HCT116 (cell line): ENCODE results near the gene APOA1. TPM values are rescaled to one million over a fixed set of nuclear protein-coding genes. Genes with fewer than 3 reads are reported as not detected.

Experiments used
- ATAC-seq: fragments of 200-7000 bp; cut with Tn5 transposase; 2 replicates; pipeline ENCODE4 v1.9.1; 2020; ENCODE audit warnings: mild to moderate bottlenecking, moderate library complexity
- BruUV-seq: library from RNA; stranded (reverse); fragments of 400-500 nt; replicated peaks from 2 replicates; lab custom pipeline; 2021; lab: Mats Ljungman, UMichigan
- CTCF ChIA-PET: fragments of 300-600 bp; sonication (Branson Sonifier 250); formaldehyde crosslinking; loops from one replicate; lab custom pipeline; 2021; ENCODE audit warnings: antibody characterized with exemption; lab: Charles Lee
- POLR2A ChIA-PET: fragments of 300-600, 350-600 bp; sonication (Branson Sonifier 250); formaldehyde crosslinking; loops from one replicate; lab custom pipeline; 2021; ENCODE audit warnings: antibody characterized with exemption; lab: Charles Lee
- RAD21 ChIA-PET, 2 experiments: fragments of 300-600 bp; sonication (Branson Sonifier 250); formaldehyde crosslinking; loops; one replicate each; lab custom pipeline; 2023; ENCODE audit warnings: low total read pairs in 2 of 2; ENCODE audit not compliant: uncharacterized antibody in 2 of 2, unreplicated experiment in 2 of 2, low non-redundant PET in 1 of 2; lab: Charles Lee
- DNase-seq: peaks from one replicate; pipeline ENCODE4 v3.0.0-alpha.2; 2010; ENCODE audit warnings: low read depth, low spot score
- H2AFZ ChIP-seq: fragments of 200-600 bp; shearing (Covaris generic), sonication (generic); 2 replicates; pipeline ENCODE4 v1.6.1; 2017; ENCODE audit warnings: low read depth, mixed run types, mixed read lengths, antibody characterized with exemption, low read length; ENCODE audit not compliant: poor library complexity, severe bottlenecking
- H3K27ac ChIP-seq: 2 replicates; pipeline ENCODE4 v1.5.1; 2012; ENCODE audit warnings: low read depth, low read length
- H3K27me3 ChIP-seq: fragments of 200-600 bp; sonication (generic); 2 replicates; pipeline ENCODE4 v1.6.1; 2016; ENCODE audit warnings: mixed run types, low read length, mixed read lengths; ENCODE audit not compliant: insufficient read depth
- H3K36me3 ChIP-seq, 2 experiments: fragments of 200-500 bp in 1 of 2; fragments of 200-600 bp in 1 of 2; sonication (Bioruptor generic) in 1 of 2; sonication (generic) in 1 of 2; 2 replicates each; pipeline versions ENCODE4 v1.5.1 to v1.6.1; 2014 to 2016; ENCODE audit warnings: low read length in 2 of 2, inconsistent platforms in 1 of 2, mixed read lengths in 1 of 2, mixed run types in 1 of 2; ENCODE audit not compliant: insufficient read depth in 2 of 2, control insufficient read depth in 1 of 2
- H3K4me1 ChIP-seq, 2 experiments: fragments of 200-600 bp in 1 of 2; sonication (generic) in 1 of 2; 2 replicates each; pipeline versions ENCODE4 v1.5.1 to v1.6.1; 2012 to 2017; ENCODE audit warnings: low read length in 2 of 2, inconsistent platforms in 1 of 2, mild to moderate bottlenecking in 1 of 2, mixed read lengths in 1 of 2, mixed run types in 1 of 2, moderate library complexity in 1 of 2; ENCODE audit not compliant: insufficient read depth in 2 of 2, control insufficient read depth in 1 of 2
- H3K4me2 ChIP-seq: fragments of 200-600 bp; sonication (generic); 2 replicates; pipeline ENCODE4 v1.6.1; 2017; ENCODE audit warnings: mixed run types, low read length, mixed read lengths
- H3K4me3 ChIP-seq, 2 experiments: fragments of 200-600 bp in 1 of 2; sonication (generic) in 1 of 2; replicated peaks in 1 of 2; 2 replicates each; pipeline ENCODE4 v1.5.1; 2011 to 2016; ENCODE audit warnings: low read length in 2 of 2, control low read depth in 1 of 2, low read depth in 1 of 2, mild to moderate bottlenecking in 1 of 2, mixed read lengths in 1 of 2, mixed run types in 1 of 2
- H3K79me2 ChIP-seq: fragments of 200-600 bp; sonication (generic); 2 replicates; pipeline ENCODE4 v1.6.1; 2017; ENCODE audit warnings: mild to moderate bottlenecking, mixed run types, low read length, moderate library complexity, mixed read lengths; ENCODE audit not compliant: insufficient read depth
- H3K9ac ChIP-seq: fragments of 200-600 bp; sonication (generic); 2 replicates; pipeline ENCODE4 v1.6.1; 2016; ENCODE audit warnings: low read length, mixed read lengths
- H3K9me2 ChIP-seq: fragments of 200-600 bp; sonication (generic), shearing (Covaris generic); 2 replicates; pipeline ENCODE4 v1.6.1; 2017; ENCODE audit warnings: mixed run types, mild to moderate bottlenecking, moderate library complexity; ENCODE audit not compliant: insufficient read depth
- H3K9me3 ChIP-seq, 2 experiments: fragments of 200-500 bp in 1 of 2; fragments of 200-600 bp in 1 of 2; sonication (Bioruptor generic) in 1 of 2; sonication (generic) in 1 of 2; 2 replicates each; pipeline ENCODE4 v1.6.1; 2014 to 2017; ENCODE audit warnings: low read length in 2 of 2, mixed read lengths in 2 of 2, inconsistent platforms in 1 of 2, low read depth in 1 of 2, mild to moderate bottlenecking in 1 of 2, mixed run types in 1 of 2, moderate library complexity in 1 of 2; ENCODE audit not compliant: control insufficient read depth in 1 of 2, insufficient read depth in 1 of 2
- H4K20me1 ChIP-seq: fragments of 200-600 bp; sonication (generic), shearing (Covaris generic); 2 replicates; pipeline ENCODE4 v1.6.1; 2017; ENCODE audit warnings: mixed run types, mild to moderate bottlenecking, moderate library complexity; ENCODE audit not compliant: insufficient read depth
- ELF1 ChIP-seq: IDR thresholded peaks from 2 replicates; pipeline ENCODE4 v1.6.1; 2012; ENCODE audit warnings: low read depth, borderline replicate concordance
- EZH2phosphoT487 ChIP-seq: fragments of 200-600 bp; IDR thresholded peaks from 2 replicates; pipeline ENCODE4 v1.6.1; 2018; ENCODE audit warnings: antibody characterized with exemption, borderline replicate concordance
- FOSL1 ChIP-seq: IDR thresholded peaks from 2 replicates; pipeline ENCODE4 v1.6.1; 2012; ENCODE audit warnings: low read depth
- JUND ChIP-seq: IDR thresholded peaks from 2 replicates; pipeline ENCODE4 v1.6.1; 2012
- RAD21 ChIP-seq: IDR thresholded peaks from 2 replicates; pipeline ENCODE4 v1.6.1; 2012; ENCODE audit warnings: low read depth, mild to moderate bottlenecking
- REST ChIP-seq: IDR thresholded peaks from 2 replicates; pipeline ENCODE4 v1.6.1; 2012; ENCODE audit warnings: low read depth
- SRF ChIP-seq: IDR thresholded peaks from 2 replicates; pipeline ENCODE4 v1.6.1; 2012; ENCODE audit warnings: low read depth
- TCF7L2 ChIP-seq: IDR thresholded peaks from 2 replicates; pipeline ENCODE4 v1.7.0; 2011; ENCODE audit warnings: borderline replicate concordance, inconsistent platforms; ENCODE audit not compliant: insufficient read depth, insufficient read length; ENCODE audit errors: extremely low read depth
- YY1 ChIP-seq: IDR thresholded peaks from 2 replicates; pipeline ENCODE4 v1.6.1; 2011; ENCODE audit warnings: low read length, low read depth, moderate library complexity, mild to moderate bottlenecking; ENCODE audit not compliant: insufficient replicate concordance; ENCODE audit errors: extremely low read depth
- intact Hi-C: fragments of 100-400 bp; cut with micrococcal nuclease; formaldehyde crosslinking; loops from 2 replicates; pipeline ENCODE4 v1.10.0; 2022
- total RNA-seq: library from RNA; stranded (reverse); gene quantifications from one replicate; pipeline ENCODE4 v1.2.1, GENCODE V29; 2021; ENCODE audit not compliant: unreplicated experiment
- TF ChIP-seq, protein P1 (sequence below), 3 experiments: fragments of 200-600 bp in 1 of 3; sonication (generic) in 1 of 3; IDR thresholded peaks in 2 of 3; conservative IDR thresholded peaks in 1 of 3; 2 replicates each; pipeline ENCODE4 v1.5.1; 2012 to 2017; ENCODE audit warnings: low read depth in 2 of 3, low read length in 2 of 3, antibody characterized with exemption in 1 of 3, borderline replicate concordance in 1 of 3, control low read depth in 1 of 3, mild to moderate bottlenecking in 1 of 3, mixed read lengths in 1 of 3, mixed run types in 1 of 3, moderate library complexity in 1 of 3; ENCODE audit not compliant: insufficient read depth in 1 of 3
- TF ChIP-seq, protein P2 (sequence below): IDR thresholded peaks from 2 replicates; pipeline ENCODE4 v1.6.1; 2012

The APOA1 gene
- total RNA-seq, 1 experiment from 2014 or later = 2.0 TPM

GRCh38 chr11:116832350-116833290, 4.8 kb downstream of the APOA1 start:
- Histone ChIP-seq H3K4me1 (peaks cover 8 to 15% of the 10 kb centered on the region in 2 experiments), H3K9me2 (no peaks in the 10 kb centered on the region), H4K20me1 (no peaks in the 10 kb centered on the region), H3K4me3 (no peak overlapping the region), H3K79me2 (no peaks in the 10 kb centered on the region), H3K9ac (no peak overlapping the region), H2AFZ (no peak overlapping the region), H3K27me3 (no peaks in the 10 kb centered on the region), H3K9me3 (no peaks in the 10 kb centered on the region), H3K36me3 (no peaks in the 10 kb centered on the region), H3K27ac (no peak overlapping the region), H3K4me2 (no peak overlapping the region)
- ChIA-PET RAD21 (no interaction called here), POLR2A (no interaction called here), CTCF (no interaction called here)
- no peak for ATAC-seq
- BruUV-seq = no TSS peak
- no peak for DNase-seq
- TF ChIP-seq RAD21 (peak; percentile 50), REST (no peak), EZH2phosphoT487 (no peak), SRF (no peak), ELF1 (no peak), FOSL1 (no peak), JUND (no peak), TCF7L2 (no peak), YY1 (no peak)
- TF ChIP-seq, protein P1, sequence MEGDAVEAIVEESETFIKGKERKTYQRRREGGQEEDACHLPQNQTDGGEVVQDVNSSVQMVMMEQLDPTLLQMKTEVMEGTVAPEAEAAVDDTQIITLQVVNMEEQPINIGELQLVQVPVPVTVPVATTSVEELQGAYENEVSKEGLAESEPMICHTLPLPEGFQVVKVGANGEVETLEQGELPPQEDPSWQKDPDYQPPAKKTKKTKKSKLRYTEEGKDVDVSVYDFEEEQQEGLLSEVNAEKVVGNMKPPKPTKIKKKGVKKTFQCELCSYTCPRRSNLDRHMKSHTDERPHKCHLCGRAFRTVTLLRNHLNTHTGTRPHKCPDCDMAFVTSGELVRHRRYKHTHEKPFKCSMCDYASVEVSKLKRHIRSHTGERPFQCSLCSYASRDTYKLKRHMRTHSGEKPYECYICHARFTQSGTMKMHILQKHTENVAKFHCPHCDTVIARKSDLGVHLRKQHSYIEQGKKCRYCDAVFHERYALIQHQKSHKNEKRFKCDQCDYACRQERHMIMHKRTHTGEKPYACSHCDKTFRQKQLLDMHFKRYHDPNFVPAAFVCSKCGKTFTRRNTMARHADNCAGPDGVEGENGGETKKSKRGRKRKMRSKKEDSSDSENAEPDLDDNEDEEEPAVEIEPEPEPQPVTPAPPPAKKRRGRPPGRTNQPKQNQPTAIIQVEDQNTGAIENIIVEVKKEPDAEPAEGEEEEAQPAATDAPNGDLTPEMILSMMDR (IDR thresholded peaks at IDR 0.05 in 2 of 3, conservative IDR thresholded peaks at IDR 0.05 in 1 of 3; ENCODE audit: borderline replicate concordance in 1 of 3, insufficient read depth in 1 of 3, low read depth in 2 of 3, low read length in 2 of 3) = peak in 1 of 3 experiments; percentile 17; a peak in 1 of 6 replicates
- TF ChIP-seq, protein P2, sequence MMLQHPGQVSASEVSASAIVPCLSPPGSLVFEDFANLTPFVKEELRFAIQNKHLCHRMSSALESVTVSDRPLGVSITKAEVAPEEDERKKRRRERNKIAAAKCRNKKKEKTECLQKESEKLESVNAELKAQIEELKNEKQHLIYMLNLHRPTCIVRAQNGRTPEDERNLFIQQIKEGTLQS = no peak
- intact Hi-C loops = no loop called here
